ENCODE data around the gene MAP1B.

The MAP1B gene

GRCh38 chr5:72101828-72102227, 5.4 kb upstream of the MAP1B start:
- peak; percentile 47 for DNase-seq

GRCh38 chr5:72106817-72107130, 501 bp upstream of the MAP1B start:
- no peak for DNase-seq

- DNase-seq, result no peak
These were observed 576 bp downstream of the MAP1B start for GRCh38 chr5:72107901-72108201.

- peak; percentile 75 for DNase-seq
These were observed 1.2 kb downstream of the MAP1B start for GRCh38 chr5:72108202-72109061.

- no peak for DNase-seq
These were observed 1.8 kb downstream of the MAP1B start for GRCh38 chr5:72109062-72109411.

DNA sequence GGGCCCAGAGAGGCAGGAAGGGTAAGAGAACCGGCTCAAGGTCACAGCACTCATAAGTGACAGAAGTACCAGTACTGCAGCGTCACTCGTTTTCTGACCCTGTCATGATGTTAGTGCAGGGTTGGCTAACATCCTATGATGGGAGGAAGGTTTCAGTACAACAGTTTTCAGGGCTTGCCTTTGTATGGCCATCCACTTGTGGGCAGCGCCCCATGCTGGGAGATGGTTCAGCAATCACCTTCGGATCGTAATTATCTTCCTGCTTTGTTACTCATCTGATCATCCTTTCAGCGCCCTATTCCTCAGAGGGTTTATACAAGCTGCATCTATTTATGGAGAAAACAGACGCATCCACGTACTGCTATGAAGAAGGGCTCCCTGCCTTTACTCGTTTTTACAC, 2.4 kb downstream of the MAP1B start:
- DNase-seq, result peak; percentile 53

- DNase-seq, result no peak
These were observed 3.2 kb downstream of the MAP1B start for GRCh38 chr5:72110394-72111013.

DNA sequence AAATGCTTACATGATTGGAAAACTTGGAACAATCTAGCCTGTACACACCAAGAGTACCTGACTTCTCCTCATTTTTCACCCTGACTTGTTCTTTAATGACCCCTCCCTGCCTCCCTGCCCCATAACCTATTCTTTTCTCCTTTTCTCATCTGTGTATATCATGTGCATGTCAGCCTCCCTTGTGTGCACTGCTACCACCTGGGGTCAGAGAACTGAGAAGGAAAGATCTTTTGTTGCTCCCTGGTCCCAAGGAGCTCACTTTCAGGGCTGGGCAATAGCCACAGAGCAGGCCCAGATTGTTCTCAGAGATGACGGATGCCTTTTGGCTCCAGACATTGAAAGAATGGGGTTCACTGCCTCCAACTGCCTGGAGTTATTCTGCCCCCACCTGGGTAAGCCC, 5.1 kb downstream of the MAP1B start:
- DNase-seq, result no peak

GRCh38 chr5:72114629-72115028, 7.4 kb downstream of the MAP1B start:
- no peak for DNase-seq

GRCh38 chr5:72115296-72115695, 8.0 kb downstream of the MAP1B start:
- no peak for DNase-seq

GRCh38 chr5:72117307-72117706, 10.0 kb downstream of the MAP1B start:
- no peak for DNase-seq

DNA sequence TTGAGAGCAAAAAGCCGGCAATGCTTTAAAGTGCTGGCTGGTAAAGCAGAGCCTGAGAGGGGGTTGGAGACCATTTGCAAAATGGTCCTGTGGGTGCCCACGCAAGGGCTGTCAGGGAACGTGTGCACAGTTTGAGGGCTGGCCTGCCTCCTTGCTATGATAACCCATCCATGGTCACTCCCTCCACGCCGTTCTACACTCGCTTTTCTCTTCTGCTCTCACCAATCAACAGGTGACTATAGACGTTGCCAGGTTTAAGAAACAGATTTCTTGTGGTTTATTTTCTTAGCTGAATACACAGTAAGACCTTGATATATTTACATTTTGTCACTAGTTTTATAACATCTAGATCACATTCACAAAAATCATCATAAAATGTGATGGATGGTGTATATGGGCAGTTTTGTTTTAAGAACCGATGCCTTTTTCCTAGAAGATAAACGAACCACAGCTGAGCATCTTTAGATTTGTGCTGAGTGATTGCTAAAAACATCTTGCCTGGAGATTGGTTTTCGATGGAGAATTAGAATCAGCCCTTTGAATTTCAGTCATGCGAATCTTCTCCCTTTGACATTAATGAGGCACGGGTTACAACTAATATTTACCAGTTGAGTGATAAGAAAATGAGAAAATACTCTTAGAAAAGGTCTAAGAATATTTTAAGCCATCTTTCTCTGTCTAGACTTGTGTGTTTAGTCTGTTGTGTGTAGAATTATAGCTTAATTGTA, 13.9 kb downstream of the MAP1B start:
- no peak for DNase-seq

DNA sequence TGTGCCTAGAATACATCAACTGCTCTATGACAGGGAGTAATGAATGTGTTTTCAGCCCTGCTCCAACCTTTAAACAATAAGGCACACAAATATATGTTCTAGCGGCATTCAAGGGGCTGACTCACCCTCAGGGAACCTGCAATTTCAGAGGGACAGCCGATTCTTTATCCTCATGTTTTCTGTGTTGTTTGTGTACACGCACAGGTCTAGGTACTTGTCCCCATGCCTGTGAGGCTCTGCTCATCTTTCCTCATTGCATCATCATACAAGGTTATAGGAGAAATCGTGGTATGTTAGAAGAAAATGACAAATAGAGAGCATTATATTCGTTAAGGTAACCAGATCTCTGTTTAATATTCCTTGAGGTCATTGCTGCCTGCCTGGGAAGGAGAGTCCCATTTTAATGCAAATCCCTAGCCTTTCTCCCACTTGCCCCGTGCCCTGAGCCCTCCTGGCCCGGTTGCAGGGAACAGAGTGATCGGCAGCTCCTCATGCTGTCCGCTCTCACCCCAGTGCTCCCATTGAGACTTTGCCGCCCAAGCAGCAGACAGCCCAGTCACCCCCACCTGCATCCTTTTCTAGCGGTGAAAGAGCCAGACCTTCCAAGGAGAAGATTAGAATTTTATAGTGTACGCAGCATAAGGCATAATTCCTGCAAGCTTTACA, 14.6 kb downstream of the MAP1B start:
- no peak for DNase-seq

DNA sequence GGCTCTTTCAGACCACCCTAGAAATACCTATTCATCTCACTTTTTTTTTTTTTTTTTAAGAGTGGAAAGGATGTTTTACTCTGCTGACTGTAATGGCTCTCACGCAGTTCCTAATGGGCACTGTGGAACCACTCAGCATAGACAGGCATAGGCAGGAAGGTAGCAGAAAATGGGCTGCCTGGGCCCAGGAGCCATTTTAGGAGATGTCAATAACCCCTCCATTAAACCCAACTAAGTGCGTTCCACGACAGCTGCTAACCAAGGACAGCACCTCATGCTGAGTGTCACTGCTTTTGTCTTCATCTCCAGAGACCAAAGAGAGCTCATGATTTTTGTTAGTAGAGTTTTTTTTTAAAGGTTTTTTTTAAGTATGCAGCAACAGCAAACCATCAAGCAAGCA, 15.3 kb downstream of the MAP1B start:
- no peak for DNase-seq

DNA sequence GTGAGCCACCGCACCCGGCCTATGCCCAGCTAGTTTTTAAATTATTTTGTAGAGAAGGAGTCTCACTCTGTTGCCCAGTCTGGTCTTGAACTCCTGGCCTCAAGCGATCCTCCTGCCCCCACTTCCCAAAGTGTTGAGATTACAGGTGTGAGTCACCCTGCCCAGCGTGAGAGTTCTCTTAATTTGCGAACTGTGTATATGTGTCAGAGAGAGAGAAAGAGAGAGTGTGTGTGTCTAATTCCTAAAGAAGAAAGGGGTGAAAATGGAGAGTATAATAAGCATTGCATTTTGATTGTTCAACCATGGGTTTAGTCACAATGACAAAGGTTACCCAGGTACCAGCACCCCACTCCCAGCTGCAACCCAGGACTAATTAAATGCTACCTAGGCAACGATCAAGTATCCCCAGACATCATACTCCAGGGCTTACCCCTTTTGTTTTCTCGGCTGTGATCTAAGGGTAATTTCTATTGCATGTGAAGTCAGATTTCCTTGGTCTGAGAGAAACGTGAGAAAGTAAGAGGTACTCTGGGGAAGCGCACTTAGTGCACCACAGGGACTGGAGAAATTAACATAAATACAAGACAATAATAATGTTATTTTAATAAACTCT, 16.6 kb downstream of the MAP1B start:
- DNase-seq, result no peak

GRCh38 chr5:72125271-72125940, 18.1 kb downstream of the MAP1B start:
- DNase-seq, result no peak

GRCh38 chr5:72125941-72126620, 18.8 kb downstream of the MAP1B start:
- no peak for DNase-seq

DNA sequence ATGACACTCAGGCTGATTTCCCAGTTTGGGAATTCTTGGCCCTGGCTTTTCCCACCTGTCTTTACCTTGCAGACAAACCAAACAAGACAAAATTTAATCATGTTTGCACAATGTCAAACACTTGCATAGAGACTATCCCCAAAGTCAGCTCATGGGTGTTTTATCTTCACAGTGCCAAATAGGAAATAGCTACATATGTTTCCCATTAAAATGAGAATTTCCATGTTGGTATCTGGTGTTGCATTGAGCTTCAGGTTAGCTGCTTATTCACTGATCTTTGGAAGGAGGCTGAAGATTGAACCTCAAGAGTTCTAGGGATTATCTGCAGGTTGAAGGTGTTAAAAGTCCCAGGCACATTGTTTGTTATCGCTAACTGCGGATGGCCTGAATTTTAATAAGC, 19.5 kb downstream of the MAP1B start:
- DNase-seq, result peak; percentile 58

DNA sequence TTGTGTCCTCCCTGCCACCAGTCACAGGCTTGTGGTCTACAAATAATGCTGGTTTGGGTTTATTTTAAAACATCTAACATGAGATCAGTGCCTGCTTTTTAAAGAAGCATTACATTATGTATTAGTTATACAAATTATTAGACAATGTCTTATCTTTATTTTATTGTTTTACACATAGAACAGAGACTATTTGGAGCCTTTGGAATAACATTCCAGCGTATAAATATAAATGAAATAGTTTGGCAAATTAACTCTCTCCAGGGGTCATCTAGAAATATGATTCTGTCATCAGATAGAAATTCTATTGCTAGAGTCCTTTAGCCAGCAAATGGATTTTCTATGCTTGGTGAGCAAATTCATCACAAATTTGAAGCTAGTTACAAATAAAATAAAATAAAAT, 22.4 kb downstream of the MAP1B start:
- peak; percentile 64 for DNase-seq

- peak; percentile 61 for DNase-seq
These were observed 23.1 kb downstream of the MAP1B start for GRCh38 chr5:72130351-72130761.

GRCh38 chr5:72133212-72133990, 26.1 kb downstream of the MAP1B start:
- peak; percentile 74 for DNase-seq
